AG09319 (cell line): ENCODE data around the gene GIT1.

ENCODE experiments used
- DNase-seq: peaks from one replicate; pipeline ENCODE4 v3.0.0-alpha.2; 2010; ENCODE audit warnings: low read depth; ENCODE audit errors: extremely low read depth
- TF ChIP-seq, protein P1 (sequence below): IDR thresholded peaks from 2 replicates; pipeline ENCODE4 v1.5.1; 2011; ENCODE audit warnings: low read depth, mild to moderate bottlenecking, inconsistent platforms, low read length, moderate library complexity

Gene GIT1

DNA sequence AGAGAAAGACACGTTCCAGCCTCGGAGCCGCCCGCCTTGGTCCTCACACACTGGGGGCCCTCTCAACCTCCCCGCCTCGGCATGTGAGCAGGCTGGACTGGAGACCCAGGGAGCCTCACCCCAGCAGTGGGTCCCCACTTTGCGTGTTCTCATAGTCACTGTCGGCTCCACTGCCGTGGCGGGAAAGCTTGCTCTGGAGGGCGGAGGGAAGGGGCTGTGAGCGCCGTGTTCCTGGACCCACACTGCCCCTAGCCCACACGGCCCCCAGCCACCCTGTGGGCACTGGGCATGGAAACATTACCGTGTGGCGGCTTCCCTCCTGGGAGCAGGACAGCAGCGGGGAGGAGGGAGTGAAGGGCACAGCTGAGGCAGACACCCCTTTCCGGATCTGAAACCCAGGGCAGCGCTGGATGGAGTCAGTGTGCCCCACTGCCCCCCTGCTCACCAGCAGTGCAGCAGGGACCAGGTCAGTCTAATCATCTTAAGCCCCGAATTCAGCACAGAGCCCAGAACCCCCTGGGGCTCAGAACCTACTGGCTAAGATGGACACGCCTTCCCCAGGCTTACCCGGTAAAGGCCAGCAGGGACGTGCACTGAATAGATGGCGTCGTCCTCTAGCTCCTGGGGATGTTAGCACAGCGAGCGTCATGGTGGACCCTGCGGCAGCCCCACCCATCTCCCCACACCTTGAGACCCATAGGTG, 13.8 kb downstream of the GIT1 start:
- TF ChIP-seq, protein P1, sequence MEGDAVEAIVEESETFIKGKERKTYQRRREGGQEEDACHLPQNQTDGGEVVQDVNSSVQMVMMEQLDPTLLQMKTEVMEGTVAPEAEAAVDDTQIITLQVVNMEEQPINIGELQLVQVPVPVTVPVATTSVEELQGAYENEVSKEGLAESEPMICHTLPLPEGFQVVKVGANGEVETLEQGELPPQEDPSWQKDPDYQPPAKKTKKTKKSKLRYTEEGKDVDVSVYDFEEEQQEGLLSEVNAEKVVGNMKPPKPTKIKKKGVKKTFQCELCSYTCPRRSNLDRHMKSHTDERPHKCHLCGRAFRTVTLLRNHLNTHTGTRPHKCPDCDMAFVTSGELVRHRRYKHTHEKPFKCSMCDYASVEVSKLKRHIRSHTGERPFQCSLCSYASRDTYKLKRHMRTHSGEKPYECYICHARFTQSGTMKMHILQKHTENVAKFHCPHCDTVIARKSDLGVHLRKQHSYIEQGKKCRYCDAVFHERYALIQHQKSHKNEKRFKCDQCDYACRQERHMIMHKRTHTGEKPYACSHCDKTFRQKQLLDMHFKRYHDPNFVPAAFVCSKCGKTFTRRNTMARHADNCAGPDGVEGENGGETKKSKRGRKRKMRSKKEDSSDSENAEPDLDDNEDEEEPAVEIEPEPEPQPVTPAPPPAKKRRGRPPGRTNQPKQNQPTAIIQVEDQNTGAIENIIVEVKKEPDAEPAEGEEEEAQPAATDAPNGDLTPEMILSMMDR: no peak
- no peak for DNase-seq

DNA sequence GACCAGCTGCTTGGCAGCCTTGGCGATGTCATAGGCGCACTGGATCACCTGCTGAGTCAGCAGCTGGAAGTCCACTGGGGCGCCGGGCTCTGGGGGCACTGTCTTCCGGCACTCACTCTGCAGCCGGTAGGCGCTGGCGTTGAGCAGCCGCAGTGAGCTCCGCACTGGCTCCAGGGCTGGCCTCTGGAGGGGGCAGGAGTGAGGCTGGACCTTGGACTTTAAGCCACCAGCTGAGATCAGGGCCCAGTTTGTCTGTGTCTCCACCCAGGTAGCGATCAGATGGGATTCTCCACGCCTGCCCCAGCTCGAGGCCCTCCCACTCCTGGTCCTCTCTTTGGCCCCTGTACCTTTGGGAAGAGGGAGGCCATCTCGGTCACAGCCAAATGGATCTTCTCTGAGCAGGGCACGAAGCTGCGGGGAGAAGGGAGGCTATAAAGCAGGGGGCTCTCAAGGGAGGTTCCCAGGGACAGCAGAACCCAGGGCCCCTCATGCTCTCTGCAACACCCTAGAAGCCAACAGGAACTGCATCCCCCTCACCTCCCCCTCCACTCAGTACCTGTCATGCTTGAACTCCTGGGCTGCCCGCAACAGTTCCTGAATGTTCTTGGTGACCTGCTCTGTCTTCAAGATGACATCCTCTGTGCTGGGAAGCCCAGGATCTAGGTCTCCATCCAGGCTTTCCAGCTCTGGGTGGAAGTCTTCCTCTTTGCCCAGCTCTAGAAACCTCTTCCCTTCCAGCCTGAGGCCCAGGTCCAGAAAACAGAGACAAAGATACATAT, 14.5 kb downstream of the GIT1 start:
- TF ChIP-seq, protein P1: no peak
- DNase-seq: no peak

DNA sequence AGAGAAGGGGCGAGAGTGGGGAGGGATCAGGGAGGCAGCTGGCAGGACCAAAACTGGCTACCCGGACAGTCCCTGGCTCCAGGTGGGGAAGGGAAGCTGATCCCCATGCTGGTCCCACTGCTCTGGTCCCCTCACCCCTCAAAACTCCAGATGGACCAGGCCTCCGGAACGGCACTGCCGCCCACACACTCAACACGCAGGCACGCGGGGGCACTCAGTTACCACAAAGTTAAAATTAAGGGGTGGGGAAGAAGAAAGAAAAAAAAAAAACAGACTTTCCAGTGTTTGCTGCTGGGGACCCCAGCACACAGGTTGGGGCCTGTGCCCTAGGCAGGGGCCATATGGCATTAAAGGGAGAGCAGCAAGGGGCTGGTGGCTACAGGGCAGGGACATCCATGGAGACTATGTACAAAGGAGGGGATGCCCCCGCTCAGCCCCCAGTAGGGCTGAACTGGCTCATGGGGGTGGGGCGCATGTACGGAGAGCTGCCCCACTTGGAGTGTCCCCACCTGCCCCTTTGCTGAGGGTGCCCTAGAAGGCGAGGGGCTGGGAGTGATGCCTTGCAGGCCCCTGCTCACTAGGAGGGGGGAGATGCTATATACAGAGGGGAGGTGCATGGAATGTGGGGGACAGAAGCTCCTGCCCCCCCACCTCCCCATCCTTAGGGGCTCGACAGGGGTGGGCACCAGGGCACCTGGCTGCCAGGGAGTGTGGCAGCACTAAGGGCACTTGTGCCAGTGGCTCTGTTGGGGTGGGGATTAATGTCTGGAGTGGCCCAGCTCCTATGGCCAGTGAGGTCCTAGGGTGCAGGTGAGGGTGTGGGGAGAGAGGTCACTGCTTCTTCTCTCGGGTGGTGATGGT, 15.3 kb downstream of the GIT1 start:
- TF ChIP-seq, protein P1: no peak

DNA sequence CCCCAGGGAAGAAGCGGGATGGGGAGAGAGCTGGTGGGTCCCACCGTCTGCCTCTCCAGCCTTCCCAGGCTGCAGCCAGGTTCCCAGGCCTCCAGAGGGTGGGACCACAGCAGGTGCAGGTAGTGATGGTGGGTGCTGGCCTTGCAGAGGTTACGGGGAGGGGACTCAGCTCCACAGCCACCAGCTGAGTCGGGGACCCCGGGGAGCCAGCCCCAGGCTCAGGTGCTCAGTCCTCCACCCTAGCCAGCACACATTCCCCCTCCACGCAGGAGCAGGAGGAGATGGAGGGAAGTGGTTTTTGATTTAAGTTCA, 15.9 kb downstream of the GIT1 start:
- TF ChIP-seq, protein P1: no peak
- DNase-seq: no peak

More for the DNA sequence above, 15.3 kb downstream of the GIT1 start:
- DNase-seq: no peak

DNA sequence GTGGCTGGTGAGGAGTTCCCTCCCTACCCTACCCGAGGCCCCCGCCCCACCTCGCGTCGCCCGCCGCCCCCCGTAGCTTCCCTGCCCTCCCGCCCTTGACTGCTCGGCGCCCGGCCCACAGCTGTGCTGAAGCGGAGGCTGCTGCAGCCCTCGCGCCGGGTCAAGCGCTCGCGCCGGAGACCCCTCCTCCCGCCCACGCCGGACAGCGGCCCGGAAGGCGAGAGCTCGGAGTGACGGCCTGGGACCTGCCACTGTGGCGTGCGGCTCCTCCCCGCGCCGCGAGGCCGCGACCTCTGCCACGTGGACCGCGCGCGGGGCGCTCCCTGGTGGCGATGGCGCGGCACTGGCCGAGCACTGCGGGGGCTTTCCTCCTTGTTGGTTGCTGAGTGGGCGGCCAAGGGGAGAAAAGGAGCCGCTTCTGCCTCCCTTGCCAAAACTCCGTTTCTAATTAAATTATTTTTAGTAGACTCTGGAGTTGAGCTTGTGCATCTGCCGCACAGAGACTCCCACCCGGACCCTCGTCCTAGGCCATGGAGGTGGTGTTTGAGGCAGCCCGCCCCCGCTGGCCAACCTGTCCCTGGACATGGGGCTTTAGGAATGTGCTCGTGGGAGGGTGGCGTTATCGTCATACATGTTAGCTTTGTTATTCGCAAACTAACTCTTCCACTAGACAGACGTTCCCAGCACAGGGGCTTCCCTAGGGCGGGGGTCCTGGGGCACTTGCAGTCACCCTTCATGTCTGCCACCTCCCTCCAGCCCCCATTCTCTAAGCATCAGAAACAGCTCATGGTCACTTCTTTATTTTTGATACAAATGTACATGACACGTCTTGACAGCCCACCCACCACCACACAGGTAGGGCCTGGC, 16.5 kb downstream of the GIT1 start:
- DNase-seq: no peak

DNA sequence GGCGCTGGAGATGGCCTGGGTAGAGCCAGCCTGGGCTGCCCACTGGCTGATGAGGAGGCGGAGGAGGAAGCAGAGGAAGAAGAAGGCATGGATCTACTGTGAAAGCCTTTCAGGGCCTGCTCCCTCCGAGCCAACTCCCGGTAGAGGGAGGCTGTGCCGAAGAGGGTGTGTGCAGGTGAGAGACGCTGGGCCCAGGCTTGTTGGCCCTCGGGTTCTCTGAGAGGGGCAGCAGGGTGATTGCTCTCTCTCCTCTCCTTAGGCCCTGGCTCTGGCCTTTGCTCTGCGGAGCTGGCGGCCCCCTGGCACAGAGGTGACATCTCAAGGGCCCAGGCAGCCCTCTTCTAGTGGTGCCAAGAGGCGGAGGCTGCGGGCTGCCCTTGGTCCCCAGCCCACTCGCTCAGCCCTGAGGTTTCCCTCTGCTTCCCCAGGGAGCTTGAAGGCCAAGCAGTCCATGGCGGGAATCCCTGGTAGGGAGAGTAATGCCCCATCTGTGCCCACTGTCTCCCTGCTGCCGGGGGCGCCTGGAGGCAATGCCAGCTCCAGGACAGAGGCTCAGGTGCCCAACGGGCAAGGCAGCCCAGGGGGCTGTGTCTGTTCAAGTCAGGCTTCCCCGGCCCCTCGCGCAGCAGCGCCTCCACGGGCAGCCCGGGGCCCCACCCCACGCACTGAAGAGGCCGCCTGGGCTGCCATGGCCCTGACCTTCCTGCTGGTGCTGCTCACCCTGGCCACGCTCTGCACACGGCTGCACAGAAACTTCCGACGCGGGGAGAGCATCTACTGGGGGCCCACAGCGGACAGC, 17.4 kb downstream of the GIT1 start:
- no peak for DNase-seq
- TF ChIP-seq, protein P1: no peak; the same call in 1 of the 2 replicates

More for the DNA sequence above, 16.5 kb downstream of the GIT1 start:
- TF ChIP-seq, protein P1: peak; percentile 54
